Thyroid gland (tissue), 4 donors: ENCODE data around the gene NLGN1.

Source experiments
- POLR2A ChIP-seq, 2 donors: fragments of 450-650 bp; IDR thresholded peaks; one replicate each; pipeline ENCODE4 v1.6.1; 2017; ENCODE audit warnings: antibody characterized with exemption in 2 of 2, mild to moderate bottlenecking in 2 of 2, moderate library complexity in 1 of 2
- TF ChIP-seq, protein P1 (sequence below), 6 experiments: fragments of 200-600 bp in 3 of 6; fragments of 450-650 bp in 3 of 6; sonication (generic) in 3 of 6; IDR thresholded peaks; one replicate each; pipeline ENCODE4 v1.5.1; 2016 to 2019; ENCODE audit warnings: antibody characterized with exemption in 6 of 6, mild to moderate bottlenecking in 2 of 6, inconsistent platforms in 1 of 6, moderate library complexity in 1 of 6

DNA sequence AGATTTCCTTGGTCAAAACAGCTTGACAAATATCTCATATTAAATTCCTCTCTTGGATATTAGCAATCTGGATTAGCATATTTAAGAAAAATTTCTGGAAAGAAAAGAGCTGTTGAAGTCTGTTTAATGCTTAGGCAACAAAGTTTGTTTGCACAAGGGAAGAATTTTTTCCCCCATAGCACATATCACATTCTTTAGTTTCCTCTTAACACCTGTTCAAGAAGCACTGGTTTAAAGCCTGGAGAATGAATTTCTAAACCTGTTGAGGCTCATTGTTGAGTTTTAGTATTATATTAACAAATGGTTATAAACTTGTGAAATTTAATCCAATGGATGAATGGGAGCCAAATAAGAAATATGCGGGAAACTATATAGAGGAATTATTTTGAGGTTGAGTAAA lies 41.5 kb downstream of the NLGN1 start:
- TF ChIP-seq, protein P1, sequence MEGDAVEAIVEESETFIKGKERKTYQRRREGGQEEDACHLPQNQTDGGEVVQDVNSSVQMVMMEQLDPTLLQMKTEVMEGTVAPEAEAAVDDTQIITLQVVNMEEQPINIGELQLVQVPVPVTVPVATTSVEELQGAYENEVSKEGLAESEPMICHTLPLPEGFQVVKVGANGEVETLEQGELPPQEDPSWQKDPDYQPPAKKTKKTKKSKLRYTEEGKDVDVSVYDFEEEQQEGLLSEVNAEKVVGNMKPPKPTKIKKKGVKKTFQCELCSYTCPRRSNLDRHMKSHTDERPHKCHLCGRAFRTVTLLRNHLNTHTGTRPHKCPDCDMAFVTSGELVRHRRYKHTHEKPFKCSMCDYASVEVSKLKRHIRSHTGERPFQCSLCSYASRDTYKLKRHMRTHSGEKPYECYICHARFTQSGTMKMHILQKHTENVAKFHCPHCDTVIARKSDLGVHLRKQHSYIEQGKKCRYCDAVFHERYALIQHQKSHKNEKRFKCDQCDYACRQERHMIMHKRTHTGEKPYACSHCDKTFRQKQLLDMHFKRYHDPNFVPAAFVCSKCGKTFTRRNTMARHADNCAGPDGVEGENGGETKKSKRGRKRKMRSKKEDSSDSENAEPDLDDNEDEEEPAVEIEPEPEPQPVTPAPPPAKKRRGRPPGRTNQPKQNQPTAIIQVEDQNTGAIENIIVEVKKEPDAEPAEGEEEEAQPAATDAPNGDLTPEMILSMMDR (IDR thresholded peaks at IDR 0.05): no peak
- TF ChIP-seq POLR2A (IDR thresholded peaks at IDR 0.05): no peak
